ENCODE results near the gene GALNT18. TPM values are rescaled to one million over a fixed set of nuclear protein-coding genes. Genes with fewer than 3 reads are reported as not detected.

GALNT18 gene
- total RNA-seq, 1 donor from 2014 or later, result 39.8 TPM

DNA sequence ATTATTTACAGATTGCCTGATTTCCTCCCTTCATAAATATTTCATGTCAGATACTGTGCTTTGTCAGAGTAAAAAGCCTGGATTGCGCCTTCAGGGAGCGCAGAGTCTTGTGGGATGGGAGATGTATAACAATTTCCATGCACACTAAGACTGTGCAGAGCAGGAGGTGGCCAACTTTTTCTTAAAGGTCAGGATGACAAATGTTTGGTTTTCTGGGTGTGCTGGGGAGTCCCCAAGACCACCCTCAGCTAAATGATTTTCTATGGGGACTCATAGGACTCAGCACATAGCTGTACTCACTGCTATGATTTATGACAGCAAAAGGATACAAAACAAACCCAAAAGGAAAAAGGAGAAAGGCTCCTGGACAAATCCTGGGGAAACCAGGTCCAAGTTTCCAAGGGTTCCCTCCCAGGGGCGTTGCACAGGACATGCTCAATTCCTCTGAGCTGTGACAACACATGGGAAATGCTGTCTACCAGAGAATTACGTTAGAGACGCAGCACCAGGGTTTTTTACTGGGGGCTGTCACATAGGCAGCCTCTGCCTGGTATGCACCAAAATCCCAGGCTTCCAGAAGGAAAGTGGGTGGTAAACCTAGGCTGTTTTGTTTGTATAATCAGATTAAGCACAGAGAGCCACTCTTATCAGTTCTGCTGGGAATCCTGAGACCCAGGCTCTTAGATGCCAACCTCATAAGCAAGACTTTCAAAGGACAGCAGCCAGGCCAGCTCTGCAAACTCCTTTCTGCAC lies 327.8 kb downstream of the GALNT18 start:
- TF ChIP-seq, protein P1, sequence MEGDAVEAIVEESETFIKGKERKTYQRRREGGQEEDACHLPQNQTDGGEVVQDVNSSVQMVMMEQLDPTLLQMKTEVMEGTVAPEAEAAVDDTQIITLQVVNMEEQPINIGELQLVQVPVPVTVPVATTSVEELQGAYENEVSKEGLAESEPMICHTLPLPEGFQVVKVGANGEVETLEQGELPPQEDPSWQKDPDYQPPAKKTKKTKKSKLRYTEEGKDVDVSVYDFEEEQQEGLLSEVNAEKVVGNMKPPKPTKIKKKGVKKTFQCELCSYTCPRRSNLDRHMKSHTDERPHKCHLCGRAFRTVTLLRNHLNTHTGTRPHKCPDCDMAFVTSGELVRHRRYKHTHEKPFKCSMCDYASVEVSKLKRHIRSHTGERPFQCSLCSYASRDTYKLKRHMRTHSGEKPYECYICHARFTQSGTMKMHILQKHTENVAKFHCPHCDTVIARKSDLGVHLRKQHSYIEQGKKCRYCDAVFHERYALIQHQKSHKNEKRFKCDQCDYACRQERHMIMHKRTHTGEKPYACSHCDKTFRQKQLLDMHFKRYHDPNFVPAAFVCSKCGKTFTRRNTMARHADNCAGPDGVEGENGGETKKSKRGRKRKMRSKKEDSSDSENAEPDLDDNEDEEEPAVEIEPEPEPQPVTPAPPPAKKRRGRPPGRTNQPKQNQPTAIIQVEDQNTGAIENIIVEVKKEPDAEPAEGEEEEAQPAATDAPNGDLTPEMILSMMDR (IDR thresholded peaks at IDR 0.05), result no peak
- Mint-ChIP-seq H3K27me3 (ENCODE audit: unreplicated experiment) (no peaks in the 10 kb centered on the region), H3K4me3 (ENCODE audit: unreplicated experiment) (no peak overlapping the region), H3K27ac (ENCODE audit: unreplicated experiment) (no peak overlapping the region), H3K9me3 (ENCODE audit: unreplicated experiment) (no peaks in the 10 kb centered on the region), H3K4me1 (ENCODE audit: unreplicated experiment) (no peaks in the 10 kb centered on the region), H3K36me3 (ENCODE audit: unreplicated experiment) (peaks cover 29% of the 10 kb centered on the region)
- no peak for DNase-seq (ENCODE audit: extremely low spot score, unreplicated experiment)

DNA sequence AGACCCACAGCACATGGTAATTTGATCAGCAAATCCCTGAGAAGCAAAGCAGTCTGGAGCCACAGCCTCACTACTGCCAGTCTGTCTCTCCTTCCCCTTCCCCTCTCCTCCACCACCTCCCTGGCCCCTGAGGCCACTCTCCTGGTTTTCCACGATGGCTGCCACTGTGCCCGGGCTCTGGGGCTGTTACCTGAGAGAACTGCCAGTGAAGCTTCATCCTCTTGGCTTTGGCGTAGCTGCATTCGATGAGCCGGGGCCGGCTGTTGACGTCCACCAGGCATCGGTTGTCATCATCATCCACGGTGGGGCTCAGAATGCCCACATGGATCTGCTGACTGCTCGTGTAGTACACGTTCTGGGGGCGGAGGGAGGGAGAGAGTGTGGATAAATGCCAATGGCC lies 329.0 kb downstream of the GALNT18 start:
- TF ChIP-seq, protein P1 (IDR thresholded peaks at IDR 0.05), result no peak
- Mint-ChIP-seq H3K9me3 (ENCODE audit: unreplicated experiment) (no peaks in the 10 kb centered on the region), H3K36me3 (ENCODE audit: unreplicated experiment) (peaks cover 38% of the 10 kb centered on the region), H3K27ac (ENCODE audit: unreplicated experiment) (no peak overlapping the region), H3K4me3 (ENCODE audit: unreplicated experiment) (no peak overlapping the region), H3K27me3 (ENCODE audit: unreplicated experiment) (no peaks in the 10 kb centered on the region), H3K4me1 (ENCODE audit: unreplicated experiment) (no peaks in the 10 kb centered on the region)
- no peak for DNase-seq (ENCODE audit: extremely low spot score, unreplicated experiment)

DNA sequence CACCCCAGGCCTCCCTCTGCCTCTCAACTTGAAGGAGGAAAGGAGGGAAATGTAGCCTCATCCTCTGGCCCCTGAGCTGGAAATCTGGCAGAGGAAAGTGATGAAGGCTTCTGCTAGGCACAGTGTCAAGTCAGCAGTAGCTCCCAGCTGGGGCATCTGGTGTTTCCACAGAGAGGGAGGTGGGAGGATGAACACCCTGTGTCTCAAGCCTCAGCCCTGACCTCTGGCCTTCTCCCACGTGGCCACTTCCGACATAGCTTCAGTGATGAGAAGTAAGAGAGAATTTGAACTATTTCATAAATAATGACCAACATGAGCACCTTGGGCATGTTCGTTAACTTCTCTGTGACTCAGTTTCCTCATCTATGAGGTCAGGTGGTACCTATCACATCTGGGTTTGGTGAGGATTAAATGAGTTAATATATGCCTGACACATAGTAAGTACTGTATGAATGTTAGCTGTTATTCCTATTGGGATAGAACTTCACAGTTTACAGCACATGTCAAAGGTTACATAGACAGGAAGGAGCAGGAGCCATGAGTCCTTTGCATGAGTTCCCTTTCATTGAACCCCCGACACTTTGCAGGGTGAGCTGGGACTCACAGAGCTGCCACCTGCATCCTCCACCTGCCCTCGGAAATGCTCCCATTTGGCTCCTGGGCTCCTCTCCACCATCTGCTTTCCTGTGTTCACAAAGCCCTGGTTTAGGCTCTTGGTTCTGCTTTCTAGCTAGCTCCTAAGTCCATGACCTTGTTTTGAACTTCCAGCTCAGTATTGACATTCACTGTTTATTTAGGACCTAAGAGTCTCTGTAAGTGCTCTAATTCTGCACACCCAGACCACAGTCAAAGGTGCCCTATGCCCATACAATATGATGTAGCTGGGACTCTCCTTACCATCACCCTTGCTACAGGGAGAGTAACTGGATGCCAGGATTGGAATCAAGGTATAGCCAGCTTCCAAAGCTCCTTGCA lies 330.5 kb downstream of the GALNT18 start:
- no peaks in the 10 kb centered on the region for H3K4me1 Mint-ChIP-seq (ENCODE audit: unreplicated experiment)
- TF ChIP-seq, protein P1 (IDR thresholded peaks at IDR 0.05), result no peak
- no peaks in the 10 kb centered on the region for H3K9me3 Mint-ChIP-seq (ENCODE audit: unreplicated experiment)
- DNase-seq (ENCODE audit: extremely low spot score, unreplicated experiment), result no peak
- H3K27ac Mint-ChIP-seq (ENCODE audit: unreplicated experiment), result no peak overlapping the region
- H3K4me3 Mint-ChIP-seq (ENCODE audit: unreplicated experiment), result no peak overlapping the region
- no peaks in the 10 kb centered on the region for H3K27me3 Mint-ChIP-seq (ENCODE audit: unreplicated experiment)
- H3K36me3 Mint-ChIP-seq (ENCODE audit: unreplicated experiment), result peaks cover 38% of the 10 kb centered on the region

DNA sequence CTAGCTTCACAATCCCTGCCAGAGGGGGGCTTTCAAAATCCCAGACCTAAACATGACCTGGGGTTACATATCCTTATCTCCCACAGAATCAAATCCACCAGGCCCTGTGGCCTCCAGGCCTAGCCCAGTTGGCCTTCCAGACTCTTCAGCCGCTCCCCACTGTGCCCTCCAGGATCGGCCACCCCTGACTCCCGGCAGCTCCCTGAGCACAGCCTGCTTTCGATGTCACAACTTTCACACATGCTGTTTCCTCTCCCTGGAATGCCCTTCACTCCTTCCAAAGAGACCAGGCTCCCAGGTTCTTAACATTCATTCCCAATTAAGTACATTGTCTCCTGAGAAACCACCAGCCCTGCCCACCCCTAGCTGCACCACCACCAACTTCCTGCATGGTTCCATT lies 331.5 kb downstream of the GALNT18 start:
- H3K27me3 Mint-ChIP-seq (ENCODE audit: unreplicated experiment), result no peaks in the 10 kb centered on the region
- H3K36me3 Mint-ChIP-seq (ENCODE audit: unreplicated experiment), result peaks cover 37% of the 10 kb centered on the region
- no peaks in the 10 kb centered on the region for H3K4me1 Mint-ChIP-seq (ENCODE audit: unreplicated experiment)
- TF ChIP-seq, protein P1 (IDR thresholded peaks at IDR 0.05), result no peak
- no peak for DNase-seq (ENCODE audit: extremely low spot score, unreplicated experiment)
- no peaks in the 10 kb centered on the region for H3K9me3 Mint-ChIP-seq (ENCODE audit: unreplicated experiment)
- no peak overlapping the region for H3K4me3 Mint-ChIP-seq (ENCODE audit: unreplicated experiment)
- no peak overlapping the region for H3K27ac Mint-ChIP-seq (ENCODE audit: unreplicated experiment)

DNA sequence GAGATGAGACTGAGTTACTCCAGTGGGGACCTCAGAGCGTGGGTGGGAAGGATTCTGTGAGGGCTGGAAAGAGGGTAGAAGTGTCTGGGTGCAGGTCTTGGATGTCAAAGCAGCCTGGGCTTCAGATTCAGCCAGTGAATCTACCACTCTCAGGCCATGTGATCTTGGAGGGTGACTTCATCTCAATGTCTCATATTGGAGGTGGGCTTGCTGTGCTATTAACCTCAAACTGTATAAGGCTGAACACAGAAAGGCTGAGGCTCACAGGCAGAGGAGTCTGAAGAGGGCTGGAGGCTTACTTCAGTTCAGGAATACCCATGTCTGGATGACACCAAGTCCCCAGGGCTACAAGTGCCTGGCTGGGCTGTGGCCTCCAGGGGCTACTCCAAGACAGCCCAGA lies 332.1 kb downstream of the GALNT18 start:
- Mint-ChIP-seq H3K4me3 (ENCODE audit: unreplicated experiment) (no peak overlapping the region), H3K27me3 (ENCODE audit: unreplicated experiment) (no peaks in the 10 kb centered on the region), H3K9me3 (ENCODE audit: unreplicated experiment) (no peaks in the 10 kb centered on the region), H3K4me1 (ENCODE audit: unreplicated experiment) (no peaks in the 10 kb centered on the region), H3K36me3 (ENCODE audit: unreplicated experiment) (peaks cover 37% of the 10 kb centered on the region), H3K27ac (ENCODE audit: unreplicated experiment) (no peak overlapping the region)
- no peak for DNase-seq (ENCODE audit: extremely low spot score, unreplicated experiment)
- TF ChIP-seq, protein P1 (IDR thresholded peaks at IDR 0.05), result no peak
